HG03066 (cell line): Measurements from ENCODE around the gene AGO1.
"Not testable (repeated sequence)": the region's sequence is repeated elsewhere in the genome, so short reads cannot be mapped to it uniquely, and the experiment has no call there.

Source experiments
- ATAC-seq: cut with Tn5 transposase; IDR thresholded peaks from one replicate; pipeline ENCODE4 v1.9.1; 2021; ENCODE audit warnings: low read depth; ENCODE audit not compliant: unreplicated experiment

The AGO1 gene

DNA sequence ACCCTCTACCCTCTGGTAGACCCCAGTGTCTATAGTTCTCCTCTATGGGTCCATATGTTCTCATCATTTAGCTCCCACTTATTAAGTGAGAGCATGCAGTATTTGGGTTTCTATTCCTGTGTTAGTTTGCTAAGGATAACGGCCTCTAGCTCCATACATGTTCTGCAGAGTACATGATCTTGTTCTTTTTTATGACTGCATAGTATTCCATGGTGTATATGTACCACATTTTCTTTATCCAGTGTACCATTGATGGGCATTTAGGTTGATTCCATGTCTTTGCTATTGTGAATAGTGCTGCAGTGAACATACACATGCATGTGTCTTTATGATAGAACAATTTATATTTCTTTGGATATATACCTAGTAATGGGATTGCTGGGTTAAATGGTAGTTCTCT, 81.3 kb downstream of the AGO1 start:
- not testable (repeated sequence) for ATAC-seq

GRCh38 chr1:35968396-35968795, 85.4 kb downstream of the AGO1 start:
- ATAC-seq, result no peak

- no peak for ATAC-seq
Observed at GRCh38 chr1:35971601-35972000, 88.6 kb downstream of the AGO1 start.

- not testable (repeated sequence) for ATAC-seq
Observed at GRCh38 chr1:35972631-35973030, 89.6 kb downstream of the AGO1 start.

DNA sequence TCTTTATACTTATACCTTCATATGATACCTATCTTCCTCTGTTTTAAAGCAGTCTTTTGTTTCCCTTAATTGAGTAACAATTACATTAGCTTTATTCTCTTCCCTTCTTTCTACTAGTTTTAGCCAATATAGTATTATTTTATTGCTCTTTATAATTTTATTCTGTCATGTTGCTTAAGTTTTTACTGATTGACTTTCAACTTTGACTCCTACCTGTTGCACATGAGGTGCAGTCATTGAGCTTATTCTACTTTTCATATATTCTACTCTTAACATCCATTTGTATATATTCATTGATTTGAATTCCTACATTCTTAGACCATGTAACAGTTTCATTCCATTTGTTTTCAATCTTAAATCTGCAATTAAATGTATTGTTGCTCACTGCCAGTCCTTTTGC, 97.1 kb downstream of the AGO1 start:
- ATAC-seq, result no peak
